Smooth muscle cell (in vitro differentiated cells): ENCODE results near the gene NFIL3. TPM values are rescaled to one million over a fixed set of nuclear protein-coding genes. Genes with fewer than 3 reads are reported as not detected.

ENCODE experiments used
- DNase-seq: peaks from one replicate; lab custom pipeline; 2025; ENCODE audit not compliant: unreplicated experiment; lab: John Stamatoyannopoulos, UW
- H2AFZ ChIP-seq: fragments of 200-600 bp; sonication (generic); 2 replicates; pipeline ENCODE4 v1.6.0; 2016; ENCODE audit warnings: antibody characterized with exemption, low read depth, mild to moderate bottlenecking
- H3F3A ChIP-seq: fragments of 200-600 bp; sonication (generic); 2 replicates; pipeline ENCODE4 v1.6.0; 2017; ENCODE audit warnings: antibody characterized with exemption, low read depth
- H3K27ac ChIP-seq: fragments of 200-600 bp; sonication (generic); 2 replicates; pipeline ENCODE4 v1.5.1; 2016; ENCODE audit warnings: low read depth, mild to moderate bottlenecking
- H3K27me3 ChIP-seq: fragments of 200-600 bp; sonication (generic); 2 replicates; pipeline ENCODE4 v1.6.1; 2016; ENCODE audit warnings: low read depth, mild to moderate bottlenecking
- H3K36me3 ChIP-seq: fragments of 200-600 bp; sonication (generic); 2 replicates; pipeline ENCODE4 v1.5.1; 2016; ENCODE audit warnings: low read depth
- H3K4me1 ChIP-seq: fragments of 200-600 bp; sonication (generic); 2 replicates; pipeline ENCODE4 v1.5.1; 2016; ENCODE audit warnings: low read depth
- H3K4me2 ChIP-seq: fragments of 200-600 bp; sonication (generic); 2 replicates; pipeline ENCODE4 v1.6.0; 2016; ENCODE audit warnings: mild to moderate bottlenecking
- H3K4me3 ChIP-seq: fragments of 200-600 bp; sonication (generic); 2 replicates; pipeline ENCODE4 v1.5.1; 2016; ENCODE audit warnings: mild to moderate bottlenecking
- H3K79me2 ChIP-seq: fragments of 200-600 bp; sonication (generic); 2 replicates; pipeline ENCODE4 v1.6.0; 2016; ENCODE audit warnings: low read depth, mild to moderate bottlenecking
- H3K9ac ChIP-seq: fragments of 200-600 bp; sonication (generic); 2 replicates; pipeline ENCODE4 v1.6.0; 2016; ENCODE audit warnings: low read depth
- H3K9me3 ChIP-seq: fragments of 200-600 bp; sonication (generic); replicated peaks from 2 replicates; pipeline ENCODE4 v1.5.1; 2016; ENCODE audit warnings: low read depth
- H4K20me1 ChIP-seq: fragments of 200-600 bp; sonication (generic); 2 replicates; pipeline ENCODE4 v1.6.0; 2016; ENCODE audit warnings: low read depth
- WGBS: methylation state at CpG from one replicate; pipeline ENCODE4 v1.1.7; 2016; ENCODE audit warnings: low lambda C conversion rate; 5-methylcytosine and 5-hydroxymethylcytosine counted together
- polyA plus RNA-seq: library from polyadenylated mRNA; unstranded; fragments of >200 nt; fragmentation: Nextera tagmentation; extraction: Ambion mirVana; gene quantifications from 2 replicates; pipeline ENCODE4 v1.2.1, GENCODE V29; 2016
- total RNA-seq: library from RNA; depleted of rRNA; stranded (reverse); fragments of >200 nt; gene quantifications from 2 replicates; pipeline ENCODE4 v1.2.3, GENCODE V29; 2014
- TF ChIP-seq, protein P1 (sequence below): fragments of 200-600 bp; sonication (generic); IDR thresholded peaks from 2 replicates; pipeline ENCODE4 v1.5.1; 2017; ENCODE audit warnings: borderline replicate concordance, mild to moderate bottlenecking, antibody characterized with exemption; ENCODE audit not compliant: insufficient read depth, poor library complexity, severe bottlenecking

NFIL3 gene
- total and polyA plus RNA-seq, 2 experiments from 2014 or later, result 36.4 to 60.7 TPM

DNA sequence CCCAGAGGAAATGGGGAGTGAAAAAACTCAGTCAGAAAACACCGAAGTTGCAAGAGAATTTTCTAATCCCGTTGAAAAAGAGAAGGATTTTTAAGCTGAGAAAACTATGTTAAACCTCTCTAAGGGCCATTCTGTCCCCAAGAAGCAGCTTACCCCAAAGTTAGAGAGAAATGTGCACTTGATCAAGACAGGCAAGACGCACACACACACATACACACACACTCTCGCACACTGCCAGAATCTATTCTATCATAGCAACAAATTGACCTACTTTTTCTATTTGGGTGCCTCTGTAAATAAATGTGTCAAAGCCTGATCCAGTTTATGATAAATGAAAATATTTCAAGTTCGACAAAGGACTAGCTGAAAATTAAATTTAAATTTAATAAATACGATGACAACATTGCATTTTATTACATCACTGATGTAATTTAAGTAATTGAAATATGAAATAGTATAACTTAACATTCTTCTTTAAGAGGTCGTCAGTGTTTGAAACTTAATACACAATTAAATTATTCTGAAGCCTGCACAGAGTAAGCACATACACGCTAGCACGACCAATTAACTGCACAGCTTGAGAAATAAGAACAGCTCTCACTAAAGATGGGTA is 5.9 kb downstream of the NFIL3 start:
- Histone ChIP-seq H3K4me3 (no peak overlapping the region), H3K36me3 (no peaks in the 10 kb centered on the region), H3F3A (peaks cover 16% of the 10 kb centered on the region), H3K79me2 (peaks cover 100% of the 10 kb centered on the region), H4K20me1 (peaks cover 100% of the 10 kb centered on the region), H2AFZ (no peak overlapping the region), H3K9ac (peak overlapping the region; percentile 19), H3K4me2 (peak overlapping the region; percentile 92), H3K9me3 (no peaks in the 10 kb centered on the region), H3K4me1 (peaks cover 20% of the 10 kb centered on the region), H3K27ac (peak overlapping the region; percentile 96), H3K27me3 (no peaks in the 10 kb centered on the region)
- no peak for DNase-seq
- whole genome bisulfite sequencing, result 89% methylated on average over 9 of the region's 9 CpGs
- TF ChIP-seq, protein P1, sequence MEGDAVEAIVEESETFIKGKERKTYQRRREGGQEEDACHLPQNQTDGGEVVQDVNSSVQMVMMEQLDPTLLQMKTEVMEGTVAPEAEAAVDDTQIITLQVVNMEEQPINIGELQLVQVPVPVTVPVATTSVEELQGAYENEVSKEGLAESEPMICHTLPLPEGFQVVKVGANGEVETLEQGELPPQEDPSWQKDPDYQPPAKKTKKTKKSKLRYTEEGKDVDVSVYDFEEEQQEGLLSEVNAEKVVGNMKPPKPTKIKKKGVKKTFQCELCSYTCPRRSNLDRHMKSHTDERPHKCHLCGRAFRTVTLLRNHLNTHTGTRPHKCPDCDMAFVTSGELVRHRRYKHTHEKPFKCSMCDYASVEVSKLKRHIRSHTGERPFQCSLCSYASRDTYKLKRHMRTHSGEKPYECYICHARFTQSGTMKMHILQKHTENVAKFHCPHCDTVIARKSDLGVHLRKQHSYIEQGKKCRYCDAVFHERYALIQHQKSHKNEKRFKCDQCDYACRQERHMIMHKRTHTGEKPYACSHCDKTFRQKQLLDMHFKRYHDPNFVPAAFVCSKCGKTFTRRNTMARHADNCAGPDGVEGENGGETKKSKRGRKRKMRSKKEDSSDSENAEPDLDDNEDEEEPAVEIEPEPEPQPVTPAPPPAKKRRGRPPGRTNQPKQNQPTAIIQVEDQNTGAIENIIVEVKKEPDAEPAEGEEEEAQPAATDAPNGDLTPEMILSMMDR, result no peak

DNA sequence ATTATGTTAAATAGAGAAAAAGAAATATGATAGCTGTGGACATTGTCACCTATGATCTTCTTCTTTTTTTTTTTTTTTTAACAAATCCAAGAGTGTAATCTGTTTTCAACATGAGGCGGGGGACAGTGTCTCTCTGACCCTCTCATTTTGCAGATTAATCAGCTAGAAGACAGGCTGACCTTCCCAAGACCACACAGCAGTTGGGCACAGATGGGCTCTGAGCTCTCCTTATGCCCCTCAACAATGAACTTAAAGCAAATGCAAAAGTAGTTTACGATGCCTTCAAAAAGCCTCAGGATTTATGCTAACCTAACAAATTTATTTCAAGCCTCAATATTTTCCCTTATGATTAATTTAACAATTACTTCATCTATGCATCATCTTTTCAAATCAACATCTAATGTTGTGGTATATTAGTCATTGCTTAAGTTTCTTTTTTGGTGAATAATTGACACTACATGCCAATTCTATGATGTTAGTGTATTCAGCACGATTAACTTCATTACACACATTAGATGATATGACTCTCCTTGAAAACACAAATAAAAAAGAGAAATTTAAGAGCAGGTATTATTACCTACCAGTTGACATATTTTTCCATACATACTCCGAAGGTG is 7.4 kb downstream of the NFIL3 start:
- H3K36me3 ChIP-seq, result no peaks in the 10 kb centered on the region

DNA sequence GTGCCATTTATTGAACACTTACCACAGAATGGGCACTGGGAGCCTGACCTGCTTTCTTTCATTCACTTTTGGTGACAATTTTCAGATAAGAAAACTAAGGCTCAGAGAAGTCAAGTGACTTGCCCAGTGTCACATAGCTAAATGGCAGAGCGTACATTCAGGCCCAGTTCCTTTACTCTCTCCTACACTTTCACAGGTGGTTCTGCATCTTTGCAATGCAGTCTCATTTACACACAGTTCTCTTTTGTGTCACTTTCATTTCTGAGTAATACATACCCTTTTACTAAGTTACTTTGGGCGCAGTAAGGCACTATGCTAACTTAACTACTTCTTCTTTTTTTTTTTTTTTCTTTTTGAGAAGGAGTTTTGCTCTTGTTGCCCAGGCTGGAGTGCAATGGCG is 8.3 kb downstream of the NFIL3 start:
- Histone ChIP-seq H3K4me1 (peaks cover 7% of the 10 kb centered on the region), H3K27ac (no peak overlapping the region), H3F3A (peaks cover 17% of the 10 kb centered on the region), H3K9ac (no peak overlapping the region), H3K27me3 (no peaks in the 10 kb centered on the region), H4K20me1 (peaks cover 100% of the 10 kb centered on the region), H3K4me2 (no peak overlapping the region), H3K36me3 (peaks cover under 1% of the 10 kb centered on the region), H3K4me3 (no peak overlapping the region), H3K9me3 (no peaks in the 10 kb centered on the region), H3K79me2 (peaks cover 98% of the 10 kb centered on the region), H2AFZ (no peak overlapping the region)
- 96% methylated on average over 3 of the region's 3 CpGs for WGBS
- DNase-seq, result no peak
- TF ChIP-seq, protein P1, result no peak

More for the DNA sequence above, 7.4 kb downstream of the NFIL3 start:
- peaks cover 17% of the 10 kb centered on the region for H3F3A ChIP-seq
- H3K27me3 ChIP-seq, result no peaks in the 10 kb centered on the region
- no peaks in the 10 kb centered on the region for H3K9me3 ChIP-seq
- peaks cover 13% of the 10 kb centered on the region for H3K4me1 ChIP-seq
- peak overlapping the region; percentile 19 for H3K9ac ChIP-seq
- H3K79me2 ChIP-seq, result peaks cover 99% of the 10 kb centered on the region
- no peak overlapping the region for H3K4me3 ChIP-seq
- WGBS, result 84% methylated on average over 4 of the region's 4 CpGs
- no peak overlapping the region for H3K4me2 ChIP-seq
- no peak overlapping the region for H2AFZ ChIP-seq
- peaks cover 100% of the 10 kb centered on the region for H4K20me1 ChIP-seq
- TF ChIP-seq, protein P1, result no peak
- DNase-seq, result no peak
- peak overlapping the region; percentile 40 for H3K27ac ChIP-seq
